ENCODE measurements around the gene FCN2. TPM values are rescaled to one million over a fixed set of nuclear protein-coding genes. Genes with fewer than 3 reads are reported as not detected.

FCN2 gene
- total RNA-seq, 2 experiments from 2014 or later = not detected

GRCh38 chr9:134891713-134892112, 11.1 kb downstream of the FCN2 start:
- no peaks in the 10 kb centered on the region for H3K4me1 Mint-ChIP-seq (ENCODE audit: low read depth)
- intact Hi-C loops (cut with DNase I, micrococcal nuclease) = no loop called here
- Histone ChIP-seq H3K36me3 (ENCODE audit: insufficient read depth, low read length) (no peaks in the 10 kb centered on the region), H3K27me3 (ENCODE audit: control insufficient read depth in 1 of 2, insufficient read depth in 2 of 2, low read length in 2 of 2) (peaks cover 3 to 4% of the 10 kb centered on the region in 2 experiments), H3K4me3 (ENCODE audit: low read length) (no peak overlapping the region), H3K9me3 (ENCODE audit: control insufficient read depth in 1 of 2, insufficient read depth in 1 of 2, low read length in 2 of 2) (peaks cover 0 to 3% of the 10 kb centered on the region in 2 experiments), H3K27ac (ENCODE audit: low read depth in 1 of 2, low read length in 2 of 2) (no peak overlapping the region), H3K4me1 (ENCODE audit: insufficient read depth, low read length) (no peaks in the 10 kb centered on the region)
- H3K36me3 Mint-ChIP-seq (ENCODE audit: low read depth) = no peaks in the 10 kb centered on the region
- no peak for TF ChIP-seq CTCF (IDR thresholded peaks at IDR 0.05)
- ChIA-PET CTCF (no interaction called here), POLR2A (no interaction called here)
- H3K9me3 Mint-ChIP-seq = no peaks in the 10 kb centered on the region
- ATAC-seq (ENCODE audit: poor library complexity) (no peak), DNase-seq (peak in 1 of 14 experiments; percentile 16)
- no peak overlapping the region for H3K27ac Mint-ChIP-seq
- H3K27me3 Mint-ChIP-seq = peaks cover 11% of the 10 kb centered on the region
- no peak overlapping the region for H3K4me3 Mint-ChIP-seq

GRCh38 chr9:134892221-134892620, 11.6 kb downstream of the FCN2 start:
- intact Hi-C loops (cut with DNase I, micrococcal nuclease) = no loop called here
- H3K4me3 ChIP-seq (ENCODE audit: low read length) = no peak overlapping the region
- no peaks in the 10 kb centered on the region for H3K9me3 Mint-ChIP-seq
- peak in 1 of 14 experiments; percentile 27 for DNase-seq
- peaks cover 9% of the 10 kb centered on the region for H3K27me3 Mint-ChIP-seq
- no peaks in the 10 kb centered on the region for H3K4me1 ChIP-seq (ENCODE audit: insufficient read depth, low read length)
- H3K9me3 ChIP-seq (ENCODE audit: control insufficient read depth in 1 of 2, insufficient read depth in 1 of 2, low read length in 2 of 2) = peaks cover 0 to 3% of the 10 kb centered on the region in 2 experiments
- no peak for TF ChIP-seq CTCF (IDR thresholded peaks at IDR 0.05)
- H3K27me3 ChIP-seq (ENCODE audit: control insufficient read depth in 1 of 2, insufficient read depth in 2 of 2, low read length in 2 of 2) = peaks cover 3 to 4% of the 10 kb centered on the region in 2 experiments
- ATAC-seq (ENCODE audit: poor library complexity) = no peak
- H3K36me3 ChIP-seq (ENCODE audit: insufficient read depth, low read length) = no peaks in the 10 kb centered on the region
- H3K4me1 Mint-ChIP-seq (ENCODE audit: low read depth) = no peaks in the 10 kb centered on the region
- CTCF ChIA-PET = no interaction called here
- POLR2A ChIA-PET = no interaction called here
- H3K4me3 Mint-ChIP-seq = no peak overlapping the region
- H3K27ac ChIP-seq (ENCODE audit: low read depth in 1 of 2, low read length in 2 of 2) = no peak overlapping the region
- H3K36me3 Mint-ChIP-seq (ENCODE audit: low read depth) = no peaks in the 10 kb centered on the region
- no peak overlapping the region for H3K27ac Mint-ChIP-seq

GRCh38 chr9:134892820-134893420, 12.3 kb downstream of the FCN2 start:
- Histone ChIP-seq H3K4me3 (ENCODE audit: low read length) (no peak overlapping the region), H3K27ac (ENCODE audit: low read depth in 1 of 2, low read length in 2 of 2) (no peak overlapping the region), H3K36me3 (ENCODE audit: insufficient read depth, low read length) (no peaks in the 10 kb centered on the region), H3K9me3 (ENCODE audit: control insufficient read depth in 1 of 2, insufficient read depth in 1 of 2, low read length in 2 of 2) (peaks cover 0 to 3% of the 10 kb centered on the region in 2 experiments), H3K27me3 (ENCODE audit: control insufficient read depth in 1 of 2, insufficient read depth in 2 of 2, low read length in 2 of 2) (peaks cover 3 to 4% of the 10 kb centered on the region in 2 experiments), H3K4me1 (ENCODE audit: insufficient read depth, low read length) (no peaks in the 10 kb centered on the region)
- ChIA-PET CTCF (no interaction called here), POLR2A (no interaction called here)
- ATAC-seq (ENCODE audit: poor library complexity) (no peak), DNase-seq (no peak)
- Mint-ChIP-seq H3K27me3 (peaks cover 16% of the 10 kb centered on the region), H3K4me3 (no peak overlapping the region), H3K27ac (no peak overlapping the region), H3K4me1 (ENCODE audit: low read depth) (no peaks in the 10 kb centered on the region), H3K36me3 (ENCODE audit: low read depth) (no peaks in the 10 kb centered on the region), H3K9me3 (no peaks in the 10 kb centered on the region)
- TF ChIP-seq CTCF (IDR thresholded peaks at IDR 0.05) = no peak
- intact Hi-C loops (cut with DNase I, micrococcal nuclease) = no loop called here
